Naive thymus-derived CD8-positive, alpha-beta T cell (primary cell): ENCODE results near the gene SH3GL3. TPM values are rescaled to one million over a fixed set of nuclear protein-coding genes. Genes with fewer than 3 reads are reported as not detected.
A peak's percentile ranks its signal among the peaks of the same experiment; 100 is the strongest.

ENCODE experiments used
- ATAC-seq, 2 donors: fragments of 150-1000 bp; cut with Tn5 transposase in 1 of 2; sonication (Bioruptor Pico), chemical (Tn5 transposase) in 1 of 2; 1 replicate in 1 of 2; 2 replicates in 1 of 2; pipeline ENCODE4 v1.10.0; 2021; ENCODE audit warnings: mild to moderate bottlenecking in 2 of 2, moderate library complexity in 2 of 2
- POLR2A ChIA-PET: fragments of 350-600 bp; sonication (Branson Sonifier 250); formaldehyde crosslinking; loops from one replicate; lab custom pipeline; 2021; ENCODE audit warnings: antibody characterized with exemption; lab: Charles Lee
- DNase-seq, 10 donors: peaks; one replicate each; pipeline versions ENCODE4 v3.0.0 to v3.0.0-alpha.2; 2020 to 2022
- H3K27ac Mint-ChIP-seq, 10 donors: one replicate each; pipeline ENCODE4 v1.8.0; 2020 to 2022; ENCODE audit warnings: mild to moderate bottlenecking in 10 of 10, mixed read lengths in 10 of 10, moderate library complexity in 4 of 10, inconsistent platforms in 1 of 10
- H3K27me3 Mint-ChIP-seq, 5 donors: one replicate each; pipeline ENCODE4 v1.8.0; 2021 to 2022; ENCODE audit warnings: mixed read lengths in 5 of 5
- H3K36me3 Mint-ChIP-seq, 3 donors: one replicate each; pipeline ENCODE4 v1.8.0; 2020 to 2022; ENCODE audit warnings: mixed read lengths in 3 of 3, mild to moderate bottlenecking in 2 of 3, inconsistent platforms in 1 of 3
- H3K4me1 Mint-ChIP-seq, 4 donors: one replicate each; pipeline ENCODE4 v1.8.0; 2021 to 2022; ENCODE audit warnings: mixed read lengths in 4 of 4
- H3K4me3 Mint-ChIP-seq, 10 donors: one replicate each; pipeline ENCODE4 v1.8.0; 2020 to 2022; ENCODE audit warnings: mild to moderate bottlenecking in 10 of 10, mixed read lengths in 10 of 10, moderate library complexity in 6 of 10, inconsistent platforms in 1 of 10
- H3K9me3 Mint-ChIP-seq, 9 donors: one replicate each; pipeline ENCODE4 v1.8.0; 2020 to 2022; ENCODE audit warnings: mixed read lengths in 9 of 9, mild to moderate bottlenecking in 3 of 9, inconsistent platforms in 1 of 9, moderate library complexity in 1 of 9
- polyA plus RNA-seq, 3 donors: library from polyadenylated mRNA; unstranded; fragments of 300-500 nt; fragmentation: Illumina TruSeq; gene quantifications; one replicate each; pipeline ENCODE4 v1.2.3, GENCODE V29; 2021
- total RNA-seq, 8 experiments: library from RNA in 2 of 8; stranded (reverse) in 2 of 8; gene quantifications; one replicate each; pipeline ENCODE4 v1.2.3 and lab custom pipeline; 2021 to 2026

Gene SH3GL3
- total and polyA plus RNA-seq, 5 experiments from 2014 or later: not detected

DNA sequence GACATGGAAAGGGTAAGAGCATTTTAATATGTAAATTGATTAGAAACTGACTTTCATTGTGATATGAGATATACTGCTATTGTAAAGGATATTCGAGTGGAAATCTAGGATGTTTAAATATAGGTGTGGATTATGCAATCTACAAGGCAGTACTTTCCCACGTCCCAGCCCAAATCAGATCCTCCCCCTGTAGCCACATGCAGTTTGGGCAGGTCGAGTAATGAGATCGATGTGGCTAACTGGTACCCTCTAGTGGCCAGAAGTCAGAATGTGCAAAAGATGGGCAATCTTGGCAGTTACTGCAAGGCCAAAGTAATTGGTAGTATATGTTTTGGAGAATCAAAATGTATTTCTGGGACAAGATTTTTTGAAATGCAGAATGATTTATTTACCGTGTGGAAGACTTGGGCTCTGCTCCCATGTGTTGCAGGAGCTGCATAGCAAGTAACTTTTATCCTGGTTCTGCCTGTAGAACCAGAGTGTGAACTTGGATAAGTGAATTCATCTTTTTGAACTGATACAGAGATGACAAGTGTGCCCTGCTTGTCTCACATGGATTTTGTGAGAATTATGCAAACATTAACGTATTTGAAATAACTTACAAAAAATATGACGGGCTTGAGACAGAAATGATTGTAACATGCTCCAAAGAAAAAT lies 112.3 kb downstream of the SH3GL3 start:
- H3K4me3 Mint-ChIP-seq: no peak overlapping the region
- H3K4me1 Mint-ChIP-seq: peaks cover 0 to 2% (median 0%) of the 10 kb centered on the region in 4 donors
- POLR2A ChIA-PET: no interaction called here
- DNase-seq (peak in 7 of 10 donors; percentile 10 to 46 (median 27)), ATAC-seq (peak in 1 of 2 donors; percentile 47)
- H3K9me3 Mint-ChIP-seq: no peaks in the 10 kb centered on the region
- no peaks in the 10 kb centered on the region for H3K36me3 Mint-ChIP-seq
- H3K27me3 Mint-ChIP-seq: peaks cover 7 to 16% (median 8%) of the 10 kb centered on the region in 5 donors
- no peak overlapping the region for H3K27ac Mint-ChIP-seq

DNA sequence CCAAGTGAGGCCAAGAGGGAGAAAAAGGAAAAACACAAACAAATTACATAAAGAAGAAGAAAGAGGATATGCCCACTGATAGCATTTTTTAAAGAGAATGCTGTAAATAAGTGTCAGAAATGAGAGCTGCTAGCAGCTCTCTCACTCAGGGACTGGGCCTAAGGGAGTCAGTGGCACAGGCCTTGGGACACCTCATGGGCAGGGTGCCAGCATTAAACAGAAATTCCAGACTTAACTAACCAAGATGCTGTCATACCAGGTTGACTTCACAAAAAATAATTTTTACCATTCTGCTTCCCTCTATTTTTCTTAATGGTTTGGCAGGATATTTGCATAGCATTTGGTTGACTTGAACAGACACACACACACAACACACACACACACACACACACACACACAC lies 114.5 kb downstream of the SH3GL3 start:
- Mint-ChIP-seq H3K36me3 (no peaks in the 10 kb centered on the region), H3K4me3 (no peak overlapping the region), H3K27ac (peak overlapping the region in 1 of 10 donors; percentile 34), H3K27me3 (peaks cover 3 to 16% (median 8%) of the 10 kb centered on the region in 5 donors), H3K4me1 (peaks cover 0 to 2% (median 0%) of the 10 kb centered on the region in 4 donors), H3K9me3 (no peaks in the 10 kb centered on the region)
- ATAC-seq (no peak), DNase-seq (no peak)
- POLR2A ChIA-PET: no interaction called here

DNA sequence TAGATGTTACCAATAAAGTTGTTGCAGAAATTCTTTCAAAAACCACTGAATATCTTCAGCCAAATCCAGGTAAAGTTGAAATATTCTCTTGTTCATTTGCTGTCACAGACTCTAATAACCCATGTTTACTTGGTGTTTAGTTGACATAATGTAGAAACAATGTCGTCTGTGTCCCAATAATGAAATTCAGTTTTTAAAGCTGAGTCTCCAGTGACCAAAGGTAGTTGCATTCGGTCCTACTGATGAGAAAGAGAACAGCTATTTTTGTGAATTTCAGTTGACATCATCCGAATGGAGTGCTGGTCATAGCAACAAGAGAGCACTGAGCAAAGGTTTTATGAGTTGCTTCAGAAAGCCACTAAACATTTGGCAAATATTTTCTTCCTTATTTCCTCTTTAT lies 118.0 kb downstream of the SH3GL3 start:
- Mint-ChIP-seq H3K36me3 (no peaks in the 10 kb centered on the region), H3K4me1 (no peaks in the 10 kb centered on the region), H3K9me3 (no peaks in the 10 kb centered on the region), H3K27me3 (peaks cover 0 to 4% (median 0%) of the 10 kb centered on the region in 5 donors), H3K4me3 (no peak overlapping the region), H3K27ac (no peak overlapping the region)
- ATAC-seq (no peak), DNase-seq (no peak)
- POLR2A ChIA-PET: no interaction called here

- no peak overlapping the region for H3K27ac Mint-ChIP-seq
- H3K9me3 Mint-ChIP-seq: no peaks in the 10 kb centered on the region
- DNase-seq (no peak), ATAC-seq (no peak)
- peaks cover 0 to 4% (median 0%) of the 10 kb centered on the region in 5 donors for H3K27me3 Mint-ChIP-seq
- POLR2A ChIA-PET: no interaction called here
- no peaks in the 10 kb centered on the region for H3K4me1 Mint-ChIP-seq
- no peak overlapping the region for H3K4me3 Mint-ChIP-seq
- H3K36me3 Mint-ChIP-seq: no peaks in the 10 kb centered on the region
Measured at GRCh38 chr15:83565553-83566159, 118.5 kb downstream of the SH3GL3 start.

DNA sequence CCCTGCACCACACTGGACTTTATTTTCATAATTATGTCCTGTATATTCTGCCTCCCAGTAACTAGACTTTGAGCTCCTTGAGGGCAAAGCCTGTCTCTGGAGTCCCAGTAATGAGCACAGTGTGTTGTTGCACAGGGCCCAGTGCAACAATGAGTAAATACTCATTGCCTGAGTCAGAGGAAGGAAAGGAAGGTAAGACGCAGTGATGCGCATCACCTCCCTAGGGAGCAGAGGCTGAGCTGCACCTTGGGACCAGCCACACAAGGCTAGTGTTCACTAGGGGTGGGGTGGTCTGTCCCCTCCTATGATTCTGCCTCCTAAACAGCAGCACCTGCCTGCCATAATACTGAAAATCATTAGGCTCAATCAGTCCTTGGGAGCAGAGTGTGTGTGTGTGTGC lies 120.2 kb downstream of the SH3GL3 start:
- POLR2A ChIA-PET: no interaction called here
- ATAC-seq (no peak), DNase-seq (no peak)
- peaks cover 0 to 4% (median 0%) of the 10 kb centered on the region in 5 donors for H3K27me3 Mint-ChIP-seq
- H3K4me1 Mint-ChIP-seq: no peaks in the 10 kb centered on the region
- H3K36me3 Mint-ChIP-seq: no peaks in the 10 kb centered on the region
- no peak overlapping the region for H3K4me3 Mint-ChIP-seq
- no peak overlapping the region for H3K27ac Mint-ChIP-seq
- no peaks in the 10 kb centered on the region for H3K9me3 Mint-ChIP-seq

- Mint-ChIP-seq H3K9me3 (no peaks in the 10 kb centered on the region), H3K27me3 (peaks cover 0 to 5% (median 0%) of the 10 kb centered on the region in 5 donors)
- POLR2A ChIA-PET: no interaction called here
Measured at GRCh38 chr15:83569341-83569740, 122.2 kb downstream of the SH3GL3 start.

DNA sequence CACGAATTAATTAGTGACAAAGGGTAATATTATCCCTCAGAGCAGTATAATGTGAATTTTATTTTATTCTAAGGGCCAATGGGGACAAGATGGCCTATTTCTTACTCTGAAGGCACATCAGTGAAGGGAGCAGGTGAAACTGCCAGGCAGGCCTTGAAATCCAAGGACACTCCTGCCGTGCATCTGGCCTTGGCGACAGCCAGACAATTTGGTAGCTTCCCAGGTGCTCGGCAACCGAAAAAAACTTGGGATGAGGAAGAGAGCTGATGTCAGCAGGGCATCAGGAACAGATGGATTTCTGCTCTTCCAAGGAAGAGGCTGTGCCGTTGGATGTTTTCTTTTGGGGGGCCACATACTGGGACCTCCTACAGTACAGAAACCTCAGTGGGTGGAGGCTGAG lies 123.6 kb downstream of the SH3GL3 start:
- no peak for DNase-seq
- Mint-ChIP-seq H3K27me3 (peaks cover 0 to 6% (median 0%) of the 10 kb centered on the region in 5 donors), H3K27ac (no peak overlapping the region), H3K4me3 (no peak overlapping the region), H3K4me1 (no peaks in the 10 kb centered on the region), H3K36me3 (no peaks in the 10 kb centered on the region), H3K9me3 (no peaks in the 10 kb centered on the region)
- POLR2A ChIA-PET: no interaction called here
- ATAC-seq: no peak

More at GRCh38 chr15:83569341-83569740, 122.2 kb downstream of the SH3GL3 start:
- no peak overlapping the region for H3K27ac Mint-ChIP-seq
- ATAC-seq: no peak
- H3K4me3 Mint-ChIP-seq: no peak overlapping the region
- DNase-seq: no peak
- H3K36me3 Mint-ChIP-seq: no peaks in the 10 kb centered on the region
- H3K4me1 Mint-ChIP-seq: no peaks in the 10 kb centered on the region

DNA sequence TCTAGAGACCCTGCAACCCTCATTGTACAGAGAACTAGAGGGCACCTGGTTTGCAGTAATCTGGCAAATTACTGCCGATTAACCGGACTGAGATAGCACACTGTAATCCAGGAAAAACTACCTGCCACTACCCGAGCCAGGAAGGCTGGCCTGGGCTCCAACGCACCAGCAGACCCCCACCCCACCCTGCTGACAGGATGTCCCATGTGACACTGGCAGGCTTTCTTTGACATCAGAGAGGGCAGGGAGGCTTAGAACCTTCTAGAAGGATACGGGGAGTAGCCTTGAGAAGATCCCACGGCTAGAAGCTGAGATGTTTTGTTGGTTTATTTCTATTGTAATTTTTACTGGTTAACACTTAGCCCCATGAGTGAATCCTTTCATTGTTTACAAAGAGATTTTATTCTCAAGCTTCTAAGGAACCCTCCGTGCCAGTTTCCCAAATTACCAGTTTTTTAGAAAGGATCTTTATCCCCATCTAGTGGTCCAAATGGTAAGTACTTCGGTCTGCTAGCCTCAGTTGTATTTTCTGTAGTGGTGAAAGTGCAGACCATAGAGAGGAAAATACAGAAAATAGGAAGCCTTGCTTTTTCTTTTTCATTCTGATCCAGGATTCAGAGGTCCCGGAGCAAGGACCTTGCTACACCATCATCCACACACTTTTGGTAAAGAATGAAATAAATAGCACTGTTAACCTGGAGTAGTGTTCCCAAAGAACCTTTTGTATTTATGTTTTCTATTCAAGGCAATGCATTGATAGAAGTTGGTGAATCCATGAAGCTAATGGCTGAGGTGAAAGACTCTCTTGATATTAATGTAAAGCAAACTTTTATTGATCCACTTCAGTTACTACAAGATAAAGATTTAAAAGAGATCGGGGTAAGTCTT lies 124.9 kb downstream of the SH3GL3 start:
- Mint-ChIP-seq H3K4me1 (no peaks in the 10 kb centered on the region), H3K27me3 (peaks cover 0 to 6% (median 0%) of the 10 kb centered on the region in 5 donors), H3K36me3 (no peaks in the 10 kb centered on the region), H3K27ac (no peak overlapping the region), H3K9me3 (no peaks in the 10 kb centered on the region), H3K4me3 (no peak overlapping the region)
- DNase-seq: no peak
- POLR2A ChIA-PET: no interaction called here
- ATAC-seq: no peak

DNA sequence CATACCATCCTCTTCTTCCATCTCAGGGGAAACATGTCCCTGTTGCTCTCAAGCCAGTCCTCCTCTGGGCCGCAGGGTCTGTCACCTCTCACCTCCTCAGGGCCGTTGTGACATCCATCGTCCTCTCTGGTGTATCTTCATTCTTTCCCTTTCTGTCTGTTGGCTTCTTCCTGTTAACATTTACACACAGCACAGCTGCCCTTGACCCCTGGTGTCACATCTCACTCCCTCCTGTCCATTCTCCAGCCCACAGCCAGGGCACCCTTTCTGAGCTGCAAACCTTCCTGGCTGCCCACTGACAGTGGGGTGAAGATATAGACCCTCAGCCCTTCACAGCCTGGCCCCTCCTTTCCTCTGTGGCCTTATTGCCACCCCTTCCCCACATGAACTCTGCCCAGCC lies 127.2 kb downstream of the SH3GL3 start:
- no peaks in the 10 kb centered on the region for H3K4me1 Mint-ChIP-seq
- ATAC-seq: no peak
- H3K27ac Mint-ChIP-seq: no peak overlapping the region
- no peak overlapping the region for H3K4me3 Mint-ChIP-seq
- no peaks in the 10 kb centered on the region for H3K36me3 Mint-ChIP-seq
- POLR2A ChIA-PET: no interaction called here
- H3K27me3 Mint-ChIP-seq: peaks cover 0 to 7% (median under 1%) of the 10 kb centered on the region in 5 donors
- DNase-seq: no peak
- H3K9me3 Mint-ChIP-seq: no peaks in the 10 kb centered on the region

DNA sequence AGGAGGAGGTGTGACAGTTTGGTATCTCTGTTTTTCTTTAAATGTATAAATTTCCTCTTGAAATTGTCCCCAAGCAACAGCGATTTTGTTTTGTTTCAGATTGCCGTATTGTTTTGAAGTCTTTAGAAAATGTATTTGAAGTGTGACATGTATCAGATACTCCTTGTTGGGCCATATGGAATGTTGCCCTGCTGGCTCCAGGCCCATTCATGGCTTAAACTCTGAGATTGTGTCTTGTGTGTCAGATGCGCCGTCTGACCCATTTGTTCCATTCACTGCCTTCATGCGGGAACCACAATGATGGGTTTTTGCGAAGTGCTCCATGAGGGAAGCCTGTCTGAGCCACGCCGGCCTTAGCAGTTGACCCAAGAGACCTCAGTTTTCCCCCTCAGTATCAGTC lies 131.6 kb downstream of the SH3GL3 start:
- Mint-ChIP-seq H3K4me1 (no peaks in the 10 kb centered on the region), H3K4me3 (no peak overlapping the region), H3K9me3 (peaks cover 0 to 1% (median 0%) of the 10 kb centered on the region in 9 donors), H3K27ac (no peak overlapping the region), H3K36me3 (no peaks in the 10 kb centered on the region), H3K27me3 (peaks cover 0 to 5% (median 3%) of the 10 kb centered on the region in 5 donors)
- POLR2A ChIA-PET: no interaction called here
- no peak for DNase-seq
- no peak for ATAC-seq

DNA sequence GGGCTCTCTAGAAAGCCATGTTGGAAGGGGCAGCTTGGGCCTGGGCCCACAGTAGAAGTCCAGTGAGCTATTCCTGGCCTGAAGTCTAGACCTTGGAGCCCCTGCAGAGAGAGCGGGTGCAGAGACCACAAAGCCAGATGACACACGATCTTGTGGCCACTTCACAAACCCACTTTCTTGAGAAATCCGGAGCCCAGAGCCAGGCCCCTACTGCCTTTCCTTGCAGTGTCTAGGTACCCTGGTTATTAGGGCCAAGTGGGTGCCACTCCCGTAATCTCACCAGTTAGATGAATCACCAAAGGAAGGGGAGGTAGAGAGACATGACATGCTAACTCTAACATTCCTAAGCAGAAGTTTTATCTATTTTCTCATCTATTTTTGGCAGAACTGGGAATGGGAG lies 134.2 kb downstream of the SH3GL3 start:
- POLR2A ChIA-PET: no interaction called here
- H3K27ac Mint-ChIP-seq: no peak overlapping the region
- H3K36me3 Mint-ChIP-seq: no peaks in the 10 kb centered on the region
- DNase-seq: no peak
- H3K27me3 Mint-ChIP-seq: peaks cover 0 to 3% (median 2%) of the 10 kb centered on the region in 5 donors
- H3K4me3 Mint-ChIP-seq: no peak overlapping the region
- ATAC-seq: no peak
- peaks cover 0 to 3% (median 0%) of the 10 kb centered on the region in 9 donors for H3K9me3 Mint-ChIP-seq
- H3K4me1 Mint-ChIP-seq: no peaks in the 10 kb centered on the region

- Mint-ChIP-seq H3K36me3 (no peaks in the 10 kb centered on the region), H3K4me3 (no peak overlapping the region), H3K27me3 (peaks cover 0 to 3% (median 2%) of the 10 kb centered on the region in 5 donors), H3K4me1 (no peaks in the 10 kb centered on the region), H3K27ac (no peak overlapping the region), H3K9me3 (peaks cover 0 to 3% (median 0%) of the 10 kb centered on the region in 9 donors)
- ATAC-seq (no peak), DNase-seq (no peak)
- POLR2A ChIA-PET: no interaction called here
Measured at GRCh38 chr15:83582381-83582780, 135.2 kb downstream of the SH3GL3 start.
